ENCODE measurements around the gene SLAMF9.

The SLAMF9 gene

DNA sequence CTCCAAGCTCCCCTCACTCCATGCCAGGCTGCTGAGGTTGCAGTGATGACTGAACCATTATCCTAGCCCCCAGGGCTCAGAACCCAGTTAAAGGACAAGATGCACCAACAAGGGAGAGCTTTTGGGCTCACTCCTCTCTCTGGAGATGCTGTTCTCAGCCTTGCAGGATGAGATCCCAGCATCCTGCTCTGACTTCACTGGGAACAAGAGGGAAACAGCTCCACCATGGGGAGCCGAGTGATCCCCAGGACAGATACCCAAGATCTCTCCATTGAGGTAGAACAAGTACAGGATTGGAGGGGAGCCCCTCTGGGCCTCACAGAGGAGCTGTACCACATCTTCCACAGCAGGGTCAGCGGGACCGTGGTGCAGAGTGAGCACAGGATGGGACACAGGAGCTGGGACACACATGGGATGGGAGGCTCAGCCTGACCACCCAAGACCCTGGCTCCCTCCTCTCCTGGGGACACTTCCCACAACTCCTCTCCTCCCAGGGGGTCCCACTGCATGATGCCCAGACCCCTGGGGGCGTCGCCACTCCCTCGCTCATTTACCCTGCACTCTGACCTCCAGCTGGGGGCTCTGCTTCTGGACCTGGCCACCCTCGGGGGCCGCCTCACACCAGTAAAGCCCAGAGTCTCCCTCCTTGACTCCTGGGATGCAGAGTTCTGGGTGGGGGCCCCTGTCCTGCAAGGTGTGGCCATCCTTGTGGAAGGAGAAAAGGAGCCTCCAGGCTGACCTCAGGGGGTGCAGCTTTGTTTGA is 18.6 kb upstream of the SLAMF9 start:
- in situ Hi-C loops (cut with MboI; ENCODE audit: low sequenced_read_pairs, unreplicated experiment): no loop called here
- TF ChIP-seq, protein P1, sequence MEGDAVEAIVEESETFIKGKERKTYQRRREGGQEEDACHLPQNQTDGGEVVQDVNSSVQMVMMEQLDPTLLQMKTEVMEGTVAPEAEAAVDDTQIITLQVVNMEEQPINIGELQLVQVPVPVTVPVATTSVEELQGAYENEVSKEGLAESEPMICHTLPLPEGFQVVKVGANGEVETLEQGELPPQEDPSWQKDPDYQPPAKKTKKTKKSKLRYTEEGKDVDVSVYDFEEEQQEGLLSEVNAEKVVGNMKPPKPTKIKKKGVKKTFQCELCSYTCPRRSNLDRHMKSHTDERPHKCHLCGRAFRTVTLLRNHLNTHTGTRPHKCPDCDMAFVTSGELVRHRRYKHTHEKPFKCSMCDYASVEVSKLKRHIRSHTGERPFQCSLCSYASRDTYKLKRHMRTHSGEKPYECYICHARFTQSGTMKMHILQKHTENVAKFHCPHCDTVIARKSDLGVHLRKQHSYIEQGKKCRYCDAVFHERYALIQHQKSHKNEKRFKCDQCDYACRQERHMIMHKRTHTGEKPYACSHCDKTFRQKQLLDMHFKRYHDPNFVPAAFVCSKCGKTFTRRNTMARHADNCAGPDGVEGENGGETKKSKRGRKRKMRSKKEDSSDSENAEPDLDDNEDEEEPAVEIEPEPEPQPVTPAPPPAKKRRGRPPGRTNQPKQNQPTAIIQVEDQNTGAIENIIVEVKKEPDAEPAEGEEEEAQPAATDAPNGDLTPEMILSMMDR (IDR thresholded peaks at IDR 0.05; ENCODE audit: borderline replicate concordance, control extremely low read depth, extremely low read depth, insufficient read depth, missing control alignments): no peak
- DNase-seq (ENCODE audit: low spot score): no peak

DNA sequence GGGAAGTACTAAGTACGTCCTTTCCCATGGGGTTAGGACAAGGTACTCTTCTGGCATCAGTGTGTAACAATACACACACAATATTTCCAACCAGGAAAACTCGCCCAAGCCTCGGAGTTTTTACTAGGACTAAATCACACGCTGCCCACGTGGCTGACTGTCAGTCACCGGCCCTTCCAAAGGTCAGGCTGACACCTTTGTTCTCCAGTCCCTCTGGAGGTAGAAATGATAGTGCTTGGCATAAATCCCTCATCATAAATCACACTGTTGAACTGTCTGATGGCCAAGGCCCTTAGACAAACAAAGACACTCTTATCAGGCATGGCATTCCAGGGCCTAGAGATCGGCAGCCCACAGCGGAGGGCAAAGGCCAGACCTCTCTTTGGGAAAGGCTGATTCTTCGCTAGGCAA is 16.9 kb upstream of the SLAMF9 start:
- no peak for DNase-seq (ENCODE audit: low spot score)
- in situ Hi-C loops (cut with MboI; ENCODE audit: low sequenced_read_pairs, unreplicated experiment): no loop called here
- TF ChIP-seq, protein P1 (IDR thresholded peaks at IDR 0.05; ENCODE audit: borderline replicate concordance, control extremely low read depth, extremely low read depth, insufficient read depth, missing control alignments): no peak

DNA sequence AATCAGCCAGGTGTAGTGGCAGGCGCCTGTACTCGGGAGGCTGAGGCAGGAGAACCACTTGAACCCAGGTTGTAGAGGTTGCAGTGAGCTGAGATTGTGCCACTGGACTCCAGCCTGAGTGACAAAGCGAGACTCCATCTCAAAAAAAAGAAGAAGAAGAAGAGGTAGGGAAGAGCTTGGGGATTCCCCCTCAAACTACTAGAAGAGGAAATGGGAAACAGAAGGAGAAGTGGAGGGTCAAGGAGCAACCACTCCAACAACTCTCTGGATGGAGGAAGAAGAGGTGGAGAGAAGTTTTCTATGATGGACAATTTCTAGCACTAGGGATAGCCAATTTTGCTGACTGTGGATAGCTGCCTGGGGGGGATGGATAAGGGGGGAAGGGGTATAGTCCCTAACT is 14.9 kb upstream of the SLAMF9 start:
- in situ Hi-C loops (cut with MboI; ENCODE audit: low sequenced_read_pairs, unreplicated experiment): no loop called here

DNA sequence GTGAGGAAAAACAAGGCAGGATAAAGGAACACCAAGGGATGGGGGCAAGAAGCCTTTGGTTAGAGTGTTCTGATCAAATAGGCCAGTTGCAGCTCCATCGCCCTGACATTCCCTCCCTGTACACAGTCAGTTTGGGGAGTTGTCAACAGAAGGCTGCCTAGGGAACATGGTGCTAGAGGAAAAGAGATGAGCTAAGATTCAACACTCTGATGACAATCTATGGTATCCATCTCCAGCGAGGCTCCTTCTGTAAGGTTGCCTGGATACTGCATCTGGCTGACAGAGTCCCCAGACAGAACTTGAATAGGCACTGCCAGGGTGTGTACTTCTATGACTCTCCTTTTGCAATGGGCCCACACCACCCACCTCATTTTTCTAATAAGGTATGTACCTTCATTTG is 11.2 kb upstream of the SLAMF9 start:
- no peak for DNase-seq (ENCODE audit: low spot score)
- in situ Hi-C loops (cut with MboI; ENCODE audit: low sequenced_read_pairs, unreplicated experiment): no loop called here
- TF ChIP-seq, protein P1 (IDR thresholded peaks at IDR 0.05; ENCODE audit: borderline replicate concordance, control extremely low read depth, extremely low read depth, insufficient read depth, missing control alignments): no peak

More for the DNA sequence above, 14.9 kb upstream of the SLAMF9 start:
- TF ChIP-seq, protein P1 (IDR thresholded peaks at IDR 0.05; ENCODE audit: borderline replicate concordance, control extremely low read depth, extremely low read depth, insufficient read depth, missing control alignments): no peak
- DNase-seq (ENCODE audit: low spot score): no peak

DNA sequence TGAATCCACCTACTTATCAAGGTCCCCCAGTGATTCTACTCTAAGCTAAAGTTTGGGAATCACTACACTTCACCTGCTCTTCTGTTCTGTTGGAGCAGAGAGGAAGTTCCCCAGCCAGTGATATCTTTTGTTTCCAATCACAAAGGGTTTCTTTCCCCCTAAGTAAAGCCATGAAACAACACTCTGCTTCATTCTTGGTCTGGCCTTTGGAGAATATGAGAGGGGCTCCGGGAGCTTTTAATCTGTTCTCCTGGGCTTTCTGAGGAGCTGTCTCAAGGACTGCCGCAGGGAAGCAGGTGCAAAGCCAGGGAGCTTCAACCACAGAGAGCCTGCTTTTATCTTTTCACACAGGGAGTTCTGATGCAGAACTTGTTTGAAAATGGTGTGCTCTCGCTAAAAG is 10.1 kb upstream of the SLAMF9 start:
- TF ChIP-seq, protein P1 (IDR thresholded peaks at IDR 0.05; ENCODE audit: borderline replicate concordance, control extremely low read depth, extremely low read depth, insufficient read depth, missing control alignments): no peak
- DNase-seq (ENCODE audit: low spot score): no peak
- in situ Hi-C loops (cut with MboI; ENCODE audit: low sequenced_read_pairs, unreplicated experiment): no loop called here

DNA sequence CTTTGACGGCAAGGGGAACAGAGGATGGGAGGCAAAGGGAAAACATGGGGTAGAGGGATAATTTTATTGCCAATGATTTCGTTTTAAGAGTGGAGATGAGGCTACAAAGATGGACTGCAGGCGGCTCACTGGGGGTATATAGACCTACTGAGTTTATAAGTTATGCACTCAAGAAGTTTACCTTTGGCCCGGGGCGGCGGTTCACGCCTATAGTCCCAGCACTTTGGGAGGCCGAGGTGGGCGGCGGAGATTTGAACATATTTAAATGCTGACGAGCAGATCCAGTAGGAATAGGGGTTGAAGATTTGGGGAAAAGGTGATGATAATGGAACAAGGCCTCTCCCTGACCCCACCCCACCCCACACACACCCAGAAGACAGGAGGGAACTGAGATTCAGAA is 8.1 kb upstream of the SLAMF9 start:
- DNase-seq (ENCODE audit: low spot score): no peak
- TF ChIP-seq, protein P1 (IDR thresholded peaks at IDR 0.05; ENCODE audit: borderline replicate concordance, control extremely low read depth, extremely low read depth, insufficient read depth, missing control alignments): no peak
- in situ Hi-C loops (cut with MboI; ENCODE audit: low sequenced_read_pairs, unreplicated experiment): no loop called here

All from GM13976 (cell line).